Cardiac muscle cell (in vitro differentiated cells and primary cell): Measurements from ENCODE around the gene MTPN. TPM values are rescaled to one million over a fixed set of nuclear protein-coding genes. Genes with fewer than 3 reads are reported as not detected.

ENCODE experiments used
- DNase-seq, 2 donors: peaks; one replicate each; pipeline versions ENCODE4 v3.0.0 to v3.0.0-alpha.2; 2010 to 2017; ENCODE audit warnings: low read depth in 1 of 2, low spot score in 1 of 2
- H3K27ac ChIP-seq: fragments of 200-600 bp; sonication (generic); 2 replicates; pipeline ENCODE4 v1.5.1; 2016
- H3K27me3 ChIP-seq: fragments of 200-600 bp; sonication (generic); 2 replicates; pipeline ENCODE4 v1.6.0; 2016; ENCODE audit warnings: control low read depth
- H3K36me3 ChIP-seq: fragments of 200-600 bp; sonication (generic); 2 replicates; pipeline ENCODE4 v1.5.1; 2016; ENCODE audit warnings: control low read depth
- H3K4me1 ChIP-seq: fragments of 200-600 bp; sonication (generic); 2 replicates; pipeline ENCODE4 v1.8.1; 2017; ENCODE audit warnings: low read depth, mild to moderate bottlenecking, mixed run types
- H3K4me3 ChIP-seq: fragments of 200-600 bp; sonication (generic); 2 replicates; pipeline ENCODE4 v1.5.1; 2016; ENCODE audit warnings: mild to moderate bottlenecking
- H3K9me3 ChIP-seq: fragments of 200-600 bp; sonication (generic); 2 replicates; pipeline ENCODE4 v1.5.1; 2017; ENCODE audit warnings: low read depth, mild to moderate bottlenecking, control low read depth
- CTCF ChIP-seq: IDR thresholded peaks from 2 replicates; pipeline ENCODE4 v1.5.1; 2012; ENCODE audit warnings: low read depth, mild to moderate bottlenecking, low read length
- polyA plus RNA-seq: library from polyadenylated mRNA; unstranded; fragments of >200 nt; fragmentation: Nextera tagmentation; extraction: Ambion mirVana; gene quantifications from 2 replicates; pipeline ENCODE4 v1.2.1, GENCODE V29; 2016
- total RNA-seq: library from RNA; depleted of rRNA; stranded (reverse); fragments of >200 nt; gene quantifications from 2 replicates; pipeline ENCODE4 v1.2.3, GENCODE V29; 2016

MTPN gene
- total and polyA plus RNA-seq, 2 experiments from 2014 or later, result 86.1 to 110 TPM

GRCh38 chr7:136006208-136006607, 29.0 kb upstream of the MTPN start:
- no peak for TF ChIP-seq CTCF
- H3K36me3 ChIP-seq, result no peaks in the 10 kb centered on the region
- no peak for DNase-seq
- no peaks in the 10 kb centered on the region for H3K27me3 ChIP-seq
- H3K9me3 ChIP-seq, result no peaks in the 10 kb centered on the region
- H3K4me3 ChIP-seq, result no peak overlapping the region
- H3K27ac ChIP-seq, result no peak overlapping the region
- H3K4me1 ChIP-seq, result peaks cover 16% of the 10 kb centered on the region

GRCh38 chr7:136004083-136004482, 26.9 kb upstream of the MTPN start:
- H3K4me1 ChIP-seq, result peaks cover 10% of the 10 kb centered on the region
- DNase-seq, result no peak
- H3K27ac ChIP-seq, result no peak overlapping the region
- H3K36me3 ChIP-seq, result no peaks in the 10 kb centered on the region
- H3K27me3 ChIP-seq, result no peaks in the 10 kb centered on the region
- no peaks in the 10 kb centered on the region for H3K9me3 ChIP-seq
- no peak for TF ChIP-seq CTCF
- no peak overlapping the region for H3K4me3 ChIP-seq

- no peaks in the 10 kb centered on the region for H3K9me3 ChIP-seq
- no peak overlapping the region for H3K4me3 ChIP-seq
Measured at GRCh38 chr7:136002802-136003201, 25.6 kb upstream of the MTPN start.

GRCh38 chr7:136000288-136000913, 23.2 kb upstream of the MTPN start:
- DNase-seq, result peak in 1 of 2 donors; percentile 9

More at GRCh38 chr7:136002802-136003201, 25.6 kb upstream of the MTPN start:
- H3K27ac ChIP-seq, result no peak overlapping the region
- no peaks in the 10 kb centered on the region for H3K36me3 ChIP-seq
- peaks cover 6% of the 10 kb centered on the region for H3K4me1 ChIP-seq
- no peak for DNase-seq
- TF ChIP-seq CTCF, result no peak
- H3K27me3 ChIP-seq, result no peaks in the 10 kb centered on the region

GRCh38 chr7:135998081-135998480, 20.9 kb upstream of the MTPN start:
- Histone ChIP-seq H3K4me3 (no peak overlapping the region), H3K36me3 (no peaks in the 10 kb centered on the region), H3K9me3 (no peaks in the 10 kb centered on the region), H3K4me1 (no peaks in the 10 kb centered on the region), H3K27ac (no peak overlapping the region), H3K27me3 (no peaks in the 10 kb centered on the region)
- TF ChIP-seq CTCF, result no peak
- no peak for DNase-seq

More at GRCh38 chr7:136000288-136000913, 23.2 kb upstream of the MTPN start:
- Histone ChIP-seq H3K9me3 (no peaks in the 10 kb centered on the region), H3K27me3 (no peaks in the 10 kb centered on the region), H3K4me1 (no peaks in the 10 kb centered on the region), H3K27ac (no peak overlapping the region), H3K4me3 (no peak overlapping the region), H3K36me3 (no peaks in the 10 kb centered on the region)
- TF ChIP-seq CTCF, result no peak
